Measurements from ENCODE around the gene MBNL2.

DNA sequence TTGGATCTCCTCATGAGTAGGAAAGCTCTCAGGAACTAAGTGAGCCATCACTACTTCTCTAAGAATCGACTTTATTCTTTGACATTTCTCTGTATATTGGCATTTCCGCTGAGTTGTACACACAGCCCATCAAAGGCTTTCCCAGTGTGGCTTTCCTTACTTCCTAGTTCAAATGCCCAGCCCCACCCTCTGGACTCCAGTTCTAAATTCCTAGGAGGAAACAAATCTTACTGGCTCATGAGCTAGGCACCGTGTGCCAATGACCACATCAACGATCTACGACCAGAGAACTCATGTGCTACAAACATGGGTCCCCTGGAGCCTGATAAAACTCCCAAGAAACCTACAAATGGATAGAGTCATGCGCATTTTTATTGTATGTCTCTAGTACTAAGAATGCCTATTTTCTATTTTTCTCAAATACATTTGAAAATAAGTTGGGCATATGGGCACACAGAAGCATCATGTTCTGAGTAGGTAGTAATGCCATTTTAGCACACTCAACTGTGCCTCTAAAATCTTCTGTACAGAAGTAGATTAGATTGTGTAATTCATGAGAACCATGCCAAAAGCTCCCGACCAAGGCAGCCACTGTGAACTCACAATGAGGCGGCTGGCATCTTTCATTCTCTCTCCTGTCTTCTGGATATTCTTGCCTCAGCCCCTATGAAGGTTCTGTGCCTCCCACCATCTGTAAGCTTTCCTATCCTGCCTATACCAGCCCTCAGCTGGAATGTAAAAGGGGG, 201.3 kb downstream of the MBNL2 start:
- TF ChIP-seq, protein P1, sequence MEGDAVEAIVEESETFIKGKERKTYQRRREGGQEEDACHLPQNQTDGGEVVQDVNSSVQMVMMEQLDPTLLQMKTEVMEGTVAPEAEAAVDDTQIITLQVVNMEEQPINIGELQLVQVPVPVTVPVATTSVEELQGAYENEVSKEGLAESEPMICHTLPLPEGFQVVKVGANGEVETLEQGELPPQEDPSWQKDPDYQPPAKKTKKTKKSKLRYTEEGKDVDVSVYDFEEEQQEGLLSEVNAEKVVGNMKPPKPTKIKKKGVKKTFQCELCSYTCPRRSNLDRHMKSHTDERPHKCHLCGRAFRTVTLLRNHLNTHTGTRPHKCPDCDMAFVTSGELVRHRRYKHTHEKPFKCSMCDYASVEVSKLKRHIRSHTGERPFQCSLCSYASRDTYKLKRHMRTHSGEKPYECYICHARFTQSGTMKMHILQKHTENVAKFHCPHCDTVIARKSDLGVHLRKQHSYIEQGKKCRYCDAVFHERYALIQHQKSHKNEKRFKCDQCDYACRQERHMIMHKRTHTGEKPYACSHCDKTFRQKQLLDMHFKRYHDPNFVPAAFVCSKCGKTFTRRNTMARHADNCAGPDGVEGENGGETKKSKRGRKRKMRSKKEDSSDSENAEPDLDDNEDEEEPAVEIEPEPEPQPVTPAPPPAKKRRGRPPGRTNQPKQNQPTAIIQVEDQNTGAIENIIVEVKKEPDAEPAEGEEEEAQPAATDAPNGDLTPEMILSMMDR (conservative IDR thresholded peaks at IDR 0.05) = no peak
- no peak for TF ChIP-seq ZFX (IDR thresholded peaks at IDR 0.05)
